GM21526 (cell line): ENCODE data around the gene KIFBP.
"Not testable (repeated sequence)": the region's sequence is repeated elsewhere in the genome, so short reads cannot be mapped to it uniquely, and the experiment has no call there.

Experiments used
- ATAC-seq: cut with Tn5 transposase; IDR thresholded peaks from one replicate; pipeline ENCODE4 v1.9.1; 2021; ENCODE audit warnings: moderate library complexity; ENCODE audit not compliant: unreplicated experiment, low FRiP score

KIFBP gene

GRCh38 chr10:68988530-68989316 lies at the start of gene KIFBP:
TSS of gene KIFBP (plus strand) at chr10:68988803. CDS start at chr10:68988833, 30 bp downstream.
- ATAC-seq = peak; percentile 64

GRCh38 chr10:68938884-68939283 lies 49.7 kb upstream of the KIFBP start:
- no peak for ATAC-seq

GRCh38 chr10:68940917-68941316 lies 47.7 kb upstream of the KIFBP start:
- not testable (repeated sequence) for ATAC-seq

- ATAC-seq = no peak
Measured at GRCh38 chr10:68950598-68950997, 38.0 kb upstream of the KIFBP start.

GRCh38 chr10:68954904-68955303 lies 33.7 kb upstream of the KIFBP start:
- no peak for ATAC-seq

- peak; percentile 12 for ATAC-seq
Measured at GRCh38 chr10:68955355-68955831, 33.2 kb upstream of the KIFBP start.

- peak; percentile 76 for ATAC-seq
Measured at GRCh38 chr10:68955832-68956532, 32.6 kb upstream of the KIFBP start, which contains the start of gene DDX21. TSS of gene DDX21 (plus strand) at chr10:68956170. CDS start at chr10:68956226, 56 bp downstream.

- no peak for ATAC-seq
Measured at GRCh38 chr10:68957284-68957615, 31.4 kb upstream of the KIFBP start.

GRCh38 chr10:68957654-68958053 lies 30.9 kb upstream of the KIFBP start:
- ATAC-seq = no peak

GRCh38 chr10:68959695-68960527 lies 28.7 kb upstream of the KIFBP start:
- ATAC-seq = no peak

- ATAC-seq = no peak
Measured at GRCh38 chr10:68963151-68963550, 25.5 kb upstream of the KIFBP start.

- ATAC-seq = no peak
Measured at GRCh38 chr10:68973975-68974374, 14.6 kb upstream of the KIFBP start.

GRCh38 chr10:68975936-68976473 lies 12.6 kb upstream of the KIFBP start:
- not testable (repeated sequence) for ATAC-seq

- ATAC-seq = not testable (repeated sequence)
Measured at GRCh38 chr10:68979738-68980137, 8.9 kb upstream of the KIFBP start.

- no peak for ATAC-seq
Measured at GRCh38 chr10:68981074-68981473, 7.5 kb upstream of the KIFBP start.

GRCh38 chr10:68982389-68982788 lies 6.2 kb upstream of the KIFBP start:
- no peak for ATAC-seq

GRCh38 chr10:68987611-68988010 lies 992 bp upstream of the KIFBP start:
- ATAC-seq = no peak

GRCh38 chr10:68989317-68989990 lies 851 bp downstream of the KIFBP start:
- ATAC-seq = no peak

GRCh38 chr10:68992636-68993440 lies 4.2 kb downstream of the KIFBP start:
- no peak for ATAC-seq
